Iris pigment epithelial cell (primary cell): ENCODE data around the gene TMEM243.
"Not testable (repeated sequence)": the region's sequence is repeated elsewhere in the genome, so short reads cannot be mapped to it uniquely, and the experiment has no call there.

Experiments
- DNase-seq: peaks from one replicate; pipeline ENCODE4 v3.0.0-alpha.2; 2011; ENCODE audit warnings: low read depth

Gene TMEM243, protein sequence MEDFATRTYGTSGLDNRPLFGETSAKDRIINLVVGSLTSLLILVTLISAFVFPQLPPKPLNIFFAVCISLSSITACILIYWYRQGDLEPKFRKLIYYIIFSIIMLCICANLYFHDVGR

DNA sequence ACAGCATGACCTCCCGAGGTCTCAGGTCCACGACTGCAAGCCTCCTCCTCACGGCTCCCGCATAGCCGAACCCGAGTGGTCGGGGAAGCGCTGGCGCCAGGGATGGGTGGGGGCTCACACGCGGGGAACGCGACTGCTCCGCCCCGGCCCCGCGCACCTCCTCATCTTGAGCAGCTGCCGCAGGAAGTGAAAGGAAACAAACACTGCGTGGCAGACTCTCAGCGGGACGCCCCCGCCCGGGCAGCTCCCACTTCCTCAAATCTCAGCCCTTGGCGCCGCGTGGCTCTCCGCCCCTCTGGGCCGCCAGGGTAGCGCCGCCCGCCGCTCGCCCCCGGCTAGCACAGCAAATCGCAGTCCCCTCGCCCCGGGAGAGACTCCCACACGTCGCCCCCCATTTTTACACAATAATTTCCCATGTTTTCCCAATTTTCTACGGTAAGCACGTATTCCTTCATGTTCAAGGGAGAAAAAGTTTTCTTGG, at the start of gene TMEM243:
TSS of gene TMEM243 (minus strand) at position 188 of the 481 bp plus-strand sequence. CDS start 229 bp downstream, outside the sequence.
- DNase-seq = peak; percentile 76

DNA sequence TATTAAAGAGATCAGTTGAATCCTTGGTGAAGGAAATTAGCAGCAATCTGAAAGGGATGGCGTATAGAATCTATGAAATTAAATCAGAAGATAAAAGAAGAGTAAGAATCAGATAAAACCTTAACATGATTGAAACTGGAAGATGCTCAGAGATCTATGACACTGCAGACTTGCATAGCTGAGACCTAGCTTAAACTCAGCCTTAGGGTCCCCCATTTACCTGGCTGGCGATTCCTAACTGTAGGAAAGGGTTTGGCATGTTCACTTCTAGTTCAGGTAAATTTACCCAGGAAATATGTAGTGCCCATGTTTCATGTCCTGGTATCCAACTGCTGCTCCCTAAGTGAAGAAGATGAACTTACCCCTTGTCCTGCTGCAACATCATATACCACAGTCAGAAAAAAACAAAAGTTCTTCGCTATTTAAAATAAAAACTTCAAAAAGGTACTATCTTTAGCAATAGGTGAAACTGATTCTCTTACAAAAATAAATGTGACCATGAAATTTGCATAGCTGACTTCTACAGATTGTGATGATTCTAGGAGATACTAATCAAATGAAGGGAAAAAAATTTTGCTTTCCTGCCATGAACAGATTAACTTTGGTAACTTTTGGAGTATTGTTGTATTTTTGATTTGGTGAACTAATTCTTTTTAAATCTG, 47.8 kb upstream of the TMEM243 start:
- no peak for DNase-seq

DNA sequence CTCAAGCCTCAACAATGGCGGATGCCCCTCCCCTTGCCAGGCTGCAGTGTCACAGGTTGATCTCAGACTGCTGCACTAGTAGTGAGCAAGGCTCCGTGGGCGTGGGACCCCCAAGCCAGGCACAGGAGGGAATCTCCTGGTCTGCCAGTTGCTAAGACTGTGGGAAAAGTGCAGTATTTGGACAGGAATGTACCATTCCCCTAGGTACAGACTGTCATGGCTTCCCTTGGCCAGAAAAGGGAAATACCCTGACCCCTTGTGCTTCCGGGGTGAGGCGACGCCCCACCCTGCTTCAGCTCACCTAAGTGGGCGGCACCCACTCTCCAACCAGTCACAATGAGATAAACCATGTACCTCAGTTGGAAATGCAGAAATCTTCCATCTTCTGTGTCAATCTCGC, 44.0 kb upstream of the TMEM243 start:
- no peak for DNase-seq

DNA sequence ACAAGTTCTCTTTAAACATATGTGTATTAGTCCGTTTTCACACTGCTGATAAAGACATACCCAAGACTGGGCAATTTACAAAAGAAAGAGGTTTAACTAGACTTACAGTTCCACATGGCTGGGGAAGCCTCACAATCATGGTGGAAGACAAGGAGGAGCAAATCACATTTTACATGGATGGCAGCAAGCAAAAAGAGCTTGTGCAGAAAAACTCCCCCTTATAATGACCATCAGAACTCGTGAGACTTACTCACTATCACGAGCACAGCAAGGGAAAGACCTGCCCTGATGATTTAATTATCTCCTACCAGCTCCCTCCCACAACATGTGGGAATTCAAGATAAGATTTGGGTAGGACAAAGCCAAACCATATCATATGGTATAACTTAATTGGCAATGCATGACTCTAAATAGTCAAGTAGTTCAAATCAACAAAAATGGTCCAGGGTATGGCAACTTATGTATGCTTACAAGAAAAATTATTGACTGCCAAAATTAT, 34.1 kb upstream of the TMEM243 start:
- DNase-seq = no peak

DNA sequence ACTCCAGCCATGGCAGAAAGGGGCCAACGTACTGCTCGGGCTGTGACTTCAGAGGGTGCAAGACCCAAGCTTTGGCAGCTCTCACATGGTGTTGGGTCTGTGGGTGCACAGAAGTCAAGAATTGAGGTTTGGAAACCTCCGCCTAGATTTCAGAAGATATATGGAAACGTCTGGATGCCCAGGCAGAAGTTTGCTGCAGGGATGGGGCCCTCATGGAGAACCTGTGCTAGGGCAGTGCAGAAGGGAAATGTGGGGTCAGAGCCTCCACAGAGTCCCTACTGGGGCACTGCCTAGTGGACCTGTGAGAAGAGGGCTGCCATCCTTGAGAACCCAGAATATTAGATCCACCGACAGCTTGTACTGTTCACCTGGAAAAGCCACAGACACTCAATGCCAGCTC, 26.1 kb upstream of the TMEM243 start:
- not testable (repeated sequence) for DNase-seq

DNA sequence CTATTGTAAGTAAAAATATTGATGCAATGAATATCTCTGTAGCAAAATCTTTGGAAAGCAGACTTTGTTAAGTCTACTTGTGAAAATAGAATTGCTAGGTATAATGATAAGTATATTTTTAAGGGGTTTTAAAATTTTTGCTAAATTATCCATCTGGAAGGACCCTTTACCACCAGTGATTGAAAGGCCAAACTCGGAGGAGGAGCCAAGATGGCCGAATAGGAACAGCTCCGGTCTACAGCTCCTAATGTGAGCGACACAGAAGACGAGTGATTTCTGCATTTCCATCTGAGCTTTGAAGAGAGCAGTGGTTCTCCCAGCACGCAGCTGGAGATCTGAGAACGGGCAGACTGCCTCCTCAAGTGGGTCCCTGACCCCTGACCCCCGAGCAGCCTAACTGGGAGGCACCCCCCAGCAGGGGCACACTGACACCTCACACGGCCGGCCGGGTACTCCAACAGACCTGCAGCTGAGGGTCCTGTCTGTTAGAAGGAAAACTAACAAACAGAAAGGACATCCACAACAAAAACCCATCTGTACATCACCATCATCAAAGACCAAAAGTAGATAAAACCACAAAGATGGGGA, 19.0 kb upstream of the TMEM243 start:
- not testable (repeated sequence) for DNase-seq

DNA sequence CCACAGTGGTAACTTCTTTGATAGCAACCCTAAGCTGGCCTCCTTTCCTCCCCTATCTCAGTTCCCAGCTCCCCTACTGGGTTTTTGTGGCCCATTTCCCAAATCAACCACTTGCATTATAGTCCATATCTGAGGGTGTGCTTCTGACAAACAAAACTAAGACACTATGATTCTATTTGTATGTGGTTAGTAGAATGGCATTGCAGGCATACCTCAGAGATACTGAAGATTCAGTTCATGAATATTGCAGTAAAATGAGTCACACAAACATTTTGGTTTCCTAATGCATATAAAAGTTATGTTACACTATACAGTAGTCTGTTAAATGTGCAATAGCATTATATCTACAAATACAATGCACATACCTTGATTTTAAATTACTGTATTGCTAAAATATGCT, 15.4 kb upstream of the TMEM243 start:
- peak; percentile 74 for DNase-seq

DNA sequence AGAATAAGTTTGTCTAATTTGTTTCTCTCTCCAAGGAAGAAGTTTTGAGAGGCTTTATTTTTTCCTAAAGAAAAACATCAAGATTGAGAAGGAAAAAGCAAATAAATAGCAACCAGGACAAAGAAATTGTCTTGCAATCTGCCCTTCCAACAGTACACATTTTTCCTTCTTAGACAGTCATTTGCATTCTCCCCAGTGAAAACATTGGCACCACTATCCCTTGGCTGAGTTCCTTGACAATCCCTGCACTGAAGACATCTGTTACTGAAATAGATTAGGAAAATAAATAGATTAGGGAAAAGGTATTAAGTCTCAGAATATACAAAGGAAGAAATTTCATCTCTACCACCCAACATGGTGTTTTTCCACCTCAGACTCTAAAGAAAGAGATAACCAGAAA, 12.2 kb upstream of the TMEM243 start:
- DNase-seq = no peak

DNA sequence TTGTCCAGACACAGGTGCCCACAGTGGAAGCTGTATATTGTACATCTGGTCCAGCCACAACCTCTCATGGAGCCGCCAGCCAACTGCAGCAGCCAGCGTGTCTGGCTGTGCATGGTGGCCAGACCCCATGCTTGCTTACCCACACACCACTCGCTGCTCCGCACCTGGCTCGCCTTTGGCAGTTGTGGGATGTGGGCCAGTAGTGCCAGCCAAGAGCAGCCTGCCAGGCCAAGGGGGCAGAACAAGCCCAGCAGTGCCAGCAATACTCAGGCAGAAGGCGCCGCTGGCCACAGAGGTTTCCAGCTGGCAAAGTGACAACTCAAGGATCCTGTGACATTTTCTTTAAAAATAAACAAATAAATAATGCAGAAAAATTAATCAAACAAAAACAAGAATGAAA, 11.7 kb upstream of the TMEM243 start:
- DNase-seq = no peak

DNA sequence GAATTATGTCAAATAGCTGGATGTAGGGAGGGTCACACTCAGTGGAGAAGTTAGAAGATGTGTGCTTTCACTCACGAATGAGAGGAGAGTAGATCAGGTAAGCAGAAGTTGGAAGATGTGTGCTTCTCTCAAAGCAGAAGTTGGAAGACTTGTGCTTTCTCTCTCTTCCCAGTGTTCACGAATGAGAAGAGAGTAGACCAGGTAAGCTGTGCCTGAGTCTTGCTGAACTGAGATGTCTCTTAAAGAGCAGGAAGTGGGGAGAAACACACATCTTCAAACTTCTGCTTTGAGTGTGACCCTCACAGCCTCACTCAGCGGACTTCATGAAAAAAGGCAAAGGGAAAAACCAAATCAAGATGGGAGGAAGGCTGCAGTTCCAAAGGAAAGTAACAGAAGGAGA, 7.0 kb upstream of the TMEM243 start:
- DNase-seq = no peak

DNA sequence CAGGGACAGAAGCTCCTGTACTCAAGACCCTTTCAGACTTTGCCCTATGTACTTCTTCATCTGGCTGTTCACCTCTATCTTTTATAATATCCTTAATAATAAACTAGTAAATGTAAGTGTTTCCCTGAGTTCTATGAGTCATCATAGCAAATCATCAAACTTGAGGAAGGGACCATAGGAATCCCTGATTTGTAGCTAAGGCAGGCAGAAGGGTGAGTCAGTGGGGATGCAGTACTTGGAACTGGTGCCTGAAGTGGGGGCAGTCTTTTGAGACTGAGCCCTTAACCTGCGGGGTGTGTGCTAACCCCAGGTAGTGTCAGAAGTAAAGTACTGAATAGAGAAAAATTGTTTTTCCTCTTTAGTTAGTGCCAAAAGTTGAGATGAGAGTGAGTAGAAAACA, 6.2 kb upstream of the TMEM243 start:
- DNase-seq = peak; percentile 60

DNA sequence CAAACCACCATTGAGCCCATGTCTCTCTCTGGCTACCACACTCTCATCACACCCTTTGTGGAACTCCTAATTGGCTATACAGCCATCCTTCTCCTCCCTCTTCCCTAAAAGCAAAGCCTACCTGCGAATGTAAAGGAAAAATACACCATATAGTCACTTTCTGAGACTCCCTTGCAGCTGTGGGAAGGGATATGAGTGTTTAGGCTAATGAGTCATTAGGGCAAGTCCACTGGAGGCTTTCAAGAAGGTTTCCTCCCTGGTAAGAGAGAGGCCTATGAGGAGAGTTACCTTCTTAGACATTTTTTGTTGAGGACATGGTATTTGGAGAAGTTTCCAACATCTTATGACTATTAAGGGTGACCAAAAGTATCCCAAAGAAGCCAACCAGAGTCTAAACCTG, 4.1 kb upstream of the TMEM243 start:
- no peak for DNase-seq

DNA sequence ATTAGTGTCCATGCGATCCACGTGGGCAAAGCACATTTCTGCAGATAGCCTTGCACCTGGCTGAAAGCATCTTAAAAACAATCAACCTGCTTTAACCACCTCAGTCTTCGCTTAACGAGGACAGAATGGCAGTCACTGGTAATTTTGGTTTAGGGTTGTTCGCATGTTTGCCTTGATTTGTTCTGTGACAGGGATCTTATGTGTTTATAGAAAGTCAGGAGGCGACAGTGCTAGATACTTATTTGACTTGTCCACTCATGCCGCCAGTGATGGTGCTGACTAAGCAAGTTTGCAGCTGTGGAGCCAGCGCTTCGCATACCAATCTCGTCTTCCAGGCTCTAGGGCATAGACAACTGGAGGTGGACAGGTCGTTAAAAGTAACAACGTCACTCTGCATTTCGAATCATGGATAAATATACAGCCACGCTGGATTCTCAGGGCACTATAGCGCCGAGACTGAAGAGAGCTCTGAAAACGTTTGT, 1.2 kb upstream of the TMEM243 start:
- peak; percentile 22 for DNase-seq

DNA sequence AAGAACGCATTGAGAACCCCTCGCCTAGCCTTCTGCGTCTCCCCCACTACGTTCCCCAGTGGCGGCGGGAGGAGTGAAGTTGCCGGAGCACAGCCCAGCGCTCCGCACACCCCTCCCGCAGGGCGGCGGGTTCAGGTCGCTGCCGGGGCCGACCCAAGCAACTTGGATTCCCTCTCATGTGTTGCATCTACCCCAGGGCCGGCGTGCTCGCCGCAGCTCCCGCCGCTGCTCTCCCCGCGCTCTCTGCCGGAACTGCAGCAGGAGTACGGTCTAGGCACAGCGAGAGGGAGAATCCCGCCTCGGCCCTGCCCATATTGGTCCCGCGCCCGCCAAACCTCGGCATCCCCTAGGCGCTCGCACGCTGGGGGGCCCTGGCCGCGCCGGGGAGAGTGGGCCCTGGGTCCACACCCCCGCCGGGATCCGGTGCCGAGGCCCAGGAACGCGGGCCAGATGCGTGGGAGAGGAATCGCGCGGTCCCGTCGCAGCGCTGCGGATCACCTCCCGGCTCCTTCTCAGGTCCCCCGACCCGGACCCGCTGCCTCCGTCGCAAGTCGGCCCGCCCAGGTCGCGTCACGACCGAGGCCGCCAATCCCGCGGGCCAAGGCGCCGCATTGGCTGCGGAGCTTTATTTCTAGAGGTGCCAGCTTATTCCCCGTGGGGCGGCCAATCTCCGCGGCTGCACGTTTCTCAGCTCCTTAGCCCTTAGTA, 648 bp upstream of the TMEM243 start:
- DNase-seq = peak; percentile 83

DNA sequence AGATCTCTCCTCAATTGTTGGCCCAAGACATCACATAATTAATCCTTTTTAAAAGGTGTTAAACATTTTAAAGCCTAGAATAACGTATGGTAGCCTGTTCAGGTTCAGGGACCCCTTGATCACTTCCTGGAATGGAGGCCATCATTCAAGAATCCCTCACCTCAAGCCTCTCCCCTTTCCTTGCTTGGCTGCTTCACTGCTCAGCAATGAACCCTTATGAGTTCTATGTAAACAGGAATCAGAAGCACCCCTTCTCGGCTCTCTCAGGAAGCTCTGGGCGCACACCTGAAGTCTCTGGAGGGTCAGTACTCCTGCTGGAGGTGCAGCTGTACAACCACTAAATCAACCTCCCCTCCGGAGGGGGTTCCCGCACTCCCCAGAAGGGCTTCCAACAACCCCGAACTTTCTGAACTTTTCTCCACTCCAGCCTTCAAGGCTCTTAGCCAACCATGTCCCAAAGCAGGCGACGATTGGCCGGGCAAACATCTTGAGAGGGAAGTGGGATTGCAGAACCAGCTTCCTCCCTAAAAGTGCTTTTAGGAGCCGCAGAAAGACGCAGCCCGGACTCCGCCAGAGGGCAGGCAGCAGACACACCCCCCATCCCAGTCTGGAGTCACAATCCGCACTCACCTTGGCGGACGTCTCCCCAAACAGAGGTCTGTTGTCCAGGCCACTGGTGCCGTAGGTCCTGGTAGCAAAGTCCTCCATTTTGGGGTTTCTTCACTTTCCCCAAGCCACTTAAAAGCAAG, 562 bp downstream of the TMEM243 start:
- peak; percentile 53 for DNase-seq

DNA sequence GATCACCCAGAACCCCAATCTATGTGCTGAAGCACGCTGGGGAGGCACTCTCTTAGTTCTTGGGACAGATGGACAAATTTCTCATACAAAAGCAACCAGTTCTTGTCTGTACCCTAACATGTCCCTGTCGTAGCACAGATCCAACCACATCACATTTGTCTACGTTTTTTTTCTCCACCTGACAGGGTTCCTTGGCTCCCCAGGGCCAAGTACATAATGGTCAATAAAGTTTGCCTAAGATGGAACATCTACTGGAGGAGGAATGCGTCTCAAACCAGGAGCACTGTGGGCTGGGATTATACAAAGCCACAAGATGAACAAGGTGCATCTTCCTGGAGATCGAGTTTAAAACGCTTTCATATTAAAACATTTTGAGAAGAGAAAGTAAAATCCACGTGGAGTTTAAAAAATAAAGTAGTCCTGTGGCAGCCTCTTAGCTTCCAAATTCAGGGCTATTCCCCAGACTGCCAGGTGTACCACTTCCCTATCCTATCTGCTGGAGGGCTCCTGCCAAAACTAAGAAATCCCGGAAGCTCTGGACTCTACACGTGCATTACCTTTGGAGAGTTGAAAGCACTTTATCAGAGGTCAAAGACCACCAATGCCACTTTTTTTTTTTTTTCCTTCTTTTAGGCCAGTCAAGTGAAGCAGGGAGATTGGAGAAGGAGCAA, 1.4 kb downstream of the TMEM243 start:
- DNase-seq = no peak

DNA sequence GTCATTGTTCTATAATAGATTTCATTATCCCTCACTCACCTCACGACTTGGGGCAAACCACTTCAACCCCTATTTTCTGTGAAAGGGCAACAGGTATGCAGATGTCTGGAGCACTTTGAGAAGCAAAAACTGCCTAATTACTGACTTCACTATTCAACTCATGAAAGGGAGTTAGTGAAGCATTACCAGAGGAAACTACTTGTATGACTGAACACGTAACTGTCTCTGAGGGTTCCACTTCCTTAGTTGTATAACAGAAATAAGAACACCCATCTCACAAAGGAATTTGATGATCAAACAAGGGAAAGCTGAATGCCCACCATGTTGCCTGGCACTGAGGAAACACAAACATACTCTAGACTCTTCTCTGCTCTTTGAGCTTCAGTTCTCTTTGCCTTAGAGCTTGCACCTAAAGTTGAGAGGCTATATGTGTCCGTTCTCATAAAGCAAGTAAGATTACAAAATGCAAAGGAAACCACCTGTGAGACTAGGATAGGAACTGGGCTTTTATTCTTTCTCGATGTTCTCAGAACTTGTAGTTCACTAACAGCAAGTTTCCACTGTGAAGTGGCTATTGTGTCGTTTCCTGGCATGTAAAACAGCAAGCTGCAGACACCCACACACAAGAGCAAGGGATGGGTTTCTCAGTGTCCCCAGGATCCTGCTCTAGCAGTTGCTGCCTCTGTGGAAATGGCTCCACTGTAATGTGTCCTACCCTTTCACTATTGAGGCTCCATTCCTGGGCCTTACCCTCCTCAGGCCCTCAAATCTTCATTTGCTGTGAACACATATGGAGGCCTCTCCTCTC, 2.6 kb downstream of the TMEM243 start:
- DNase-seq = no peak

DNA sequence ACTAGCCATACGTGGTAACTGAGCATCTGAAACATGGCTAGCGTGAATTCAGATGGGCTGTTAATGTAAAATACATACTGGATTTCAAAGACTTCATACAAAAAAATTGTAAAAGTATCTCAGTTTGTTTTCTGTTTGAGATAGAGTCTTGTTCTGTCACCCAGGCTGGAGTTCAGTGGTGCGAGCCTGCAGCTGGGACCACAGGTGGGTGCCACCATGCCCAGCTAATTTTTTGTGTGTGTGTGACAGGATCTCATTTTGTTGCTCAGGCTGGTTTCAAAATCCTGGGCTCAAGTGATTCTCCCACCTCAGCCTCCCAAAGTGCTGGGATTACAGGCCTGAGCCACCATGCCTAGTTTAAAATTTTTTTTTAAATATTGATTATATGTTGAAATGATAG, 4.5 kb downstream of the TMEM243 start:
- DNase-seq = no peak

DNA sequence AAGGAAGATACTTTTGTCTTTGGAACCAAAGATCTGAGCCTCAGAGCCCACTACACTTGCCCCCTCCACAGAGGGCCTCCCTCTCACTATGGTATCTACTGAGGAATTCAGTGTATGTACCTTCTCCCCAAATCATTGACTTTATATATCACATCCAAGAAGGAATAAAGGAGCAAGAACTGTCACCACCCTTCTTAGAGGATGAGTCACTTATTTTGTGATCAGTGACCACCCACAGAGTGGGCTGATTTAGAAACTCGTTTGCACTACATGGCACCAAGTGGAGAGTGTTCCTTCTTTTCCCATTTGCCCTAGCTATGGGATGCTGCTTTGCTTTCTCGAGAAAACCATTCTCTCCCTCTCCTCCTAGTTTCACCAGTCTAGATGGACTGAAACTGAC, 5.7 kb downstream of the TMEM243 start:
- no peak for DNase-seq

DNA sequence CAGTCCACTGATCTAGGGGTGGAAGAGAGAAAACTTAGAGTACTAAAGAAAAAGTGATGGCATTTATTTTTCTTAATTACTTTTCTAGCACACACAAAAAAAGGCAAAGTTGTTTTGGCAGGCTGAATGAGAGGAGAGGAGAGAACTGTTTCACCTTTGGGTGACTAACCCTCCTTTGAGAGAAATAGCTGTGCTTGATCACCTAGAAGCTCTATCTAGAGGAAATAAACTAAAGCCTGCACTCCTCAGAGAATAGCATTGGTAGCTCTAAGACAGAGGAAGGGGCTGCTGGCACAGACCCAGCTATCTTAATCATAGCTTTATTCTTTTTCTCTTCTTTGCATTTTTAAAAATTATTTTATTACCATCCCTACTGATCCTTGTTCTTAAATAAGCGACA, 6.3 kb downstream of the TMEM243 start:
- DNase-seq = no peak

DNA sequence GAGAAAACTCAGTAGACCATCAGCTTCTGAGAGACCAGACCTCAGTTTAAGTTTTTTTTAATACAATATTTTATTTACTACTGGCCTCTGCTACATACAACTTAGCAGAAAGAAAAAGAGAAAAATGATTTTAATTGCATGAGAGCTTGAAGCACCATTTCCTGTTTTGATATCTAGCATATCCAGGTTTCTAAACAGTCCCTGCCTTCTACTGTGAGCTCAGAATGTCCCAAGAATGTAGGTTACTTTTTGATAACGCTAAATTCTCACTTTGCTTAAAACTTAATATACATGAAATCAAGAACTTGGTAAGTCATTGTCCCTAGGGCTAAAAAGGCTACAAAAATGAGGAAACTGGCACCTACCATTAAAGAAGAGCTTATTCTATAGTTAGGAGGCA, 7.0 kb downstream of the TMEM243 start:
- no peak for DNase-seq
